ENCODE measurements around the gene VPS26C.

VPS26C gene

GRCh38 chr21:37197746-37198145 lies 69.4 kb downstream of the VPS26C start:
- H3K9me3 ChIP-seq (ENCODE audit: insufficient read depth, low read depth, low read length), result no peaks in the 10 kb centered on the region
- H3K27me3 ChIP-seq (ENCODE audit: insufficient read depth, low read length), result no peaks in the 10 kb centered on the region
- no peak overlapping the region for H3K9ac ChIP-seq (ENCODE audit: low read depth, low read length)
- WGBS, result 93% methylated on average over 4 of the region's 4 CpGs
- H3K36me3 ChIP-seq (ENCODE audit: insufficient read depth, low read length), result peaks cover 25% of the 10 kb centered on the region; the same call in 1 of the 2 replicates
- H3K4me1 ChIP-seq (ENCODE audit: insufficient read depth, low read length), result peaks cover 18% of the 10 kb centered on the region
- H3K4me3 ChIP-seq (ENCODE audit: low read length), result no peak overlapping the region
- no peak overlapping the region for H3K27ac ChIP-seq (ENCODE audit: low read depth, low read length)

GRCh38 chr21:37196847-37197246 lies 70.3 kb downstream of the VPS26C start:
- WGBS, result 94% methylated on average over 8 of the region's 8 CpGs
- H3K4me3 ChIP-seq (ENCODE audit: low read length), result no peak overlapping the region
- no peak overlapping the region for H3K27ac ChIP-seq (ENCODE audit: low read depth, low read length)
- peaks cover 11% of the 10 kb centered on the region for H3K4me1 ChIP-seq (ENCODE audit: insufficient read depth, low read length)
- H3K27me3 ChIP-seq (ENCODE audit: insufficient read depth, low read length), result no peaks in the 10 kb centered on the region
- peaks cover 27% of the 10 kb centered on the region; the same call in 1 of the 2 replicates for H3K36me3 ChIP-seq (ENCODE audit: insufficient read depth, low read length)
- H3K9ac ChIP-seq (ENCODE audit: low read depth, low read length), result no peak overlapping the region
- no peaks in the 10 kb centered on the region for H3K9me3 ChIP-seq (ENCODE audit: insufficient read depth, low read depth, low read length)

GRCh38 chr21:37195610-37196009 lies 71.5 kb downstream of the VPS26C start:
- peaks cover 31% of the 10 kb centered on the region; the same call in 1 of the 2 replicates for H3K36me3 ChIP-seq (ENCODE audit: insufficient read depth, low read length)
- no peak overlapping the region for H3K27ac ChIP-seq (ENCODE audit: low read depth, low read length)
- no peak overlapping the region for H3K4me3 ChIP-seq (ENCODE audit: low read length)
- no peaks in the 10 kb centered on the region for H3K9me3 ChIP-seq (ENCODE audit: insufficient read depth, low read depth, low read length)
- no peak overlapping the region for H3K9ac ChIP-seq (ENCODE audit: low read depth, low read length)
- no peaks in the 10 kb centered on the region for H3K27me3 ChIP-seq (ENCODE audit: insufficient read depth, low read length)
- H3K4me1 ChIP-seq (ENCODE audit: insufficient read depth, low read length), result peaks cover 10% of the 10 kb centered on the region
- 96% methylated on average over 15 of the region's 15 CpGs for WGBS

GRCh38 chr21:37195059-37195458 lies 72.1 kb downstream of the VPS26C start:
- Histone ChIP-seq H3K27ac (ENCODE audit: low read depth, low read length) (no peak overlapping the region), H3K4me3 (ENCODE audit: low read length) (no peak overlapping the region)
- WGBS, result 87% methylated on average over 3 of the region's 3 CpGs

GRCh38 chr21:37193676-37194075 lies 73.5 kb downstream of the VPS26C start:
- Histone ChIP-seq H3K4me3 (ENCODE audit: low read length) (no peak overlapping the region), H3K4me1 (ENCODE audit: insufficient read depth, low read length) (peaks cover 10% of the 10 kb centered on the region), H3K27ac (ENCODE audit: low read depth, low read length) (no peak overlapping the region), H3K36me3 (ENCODE audit: insufficient read depth, low read length) (peaks cover 35% of the 10 kb centered on the region; the same call in 1 of the 2 replicates), H3K9me3 (ENCODE audit: insufficient read depth, low read depth, low read length) (no peaks in the 10 kb centered on the region), H3K27me3 (ENCODE audit: insufficient read depth, low read length) (no peaks in the 10 kb centered on the region), H3K9ac (ENCODE audit: low read depth, low read length) (no peak overlapping the region)
- 85% methylated on average over 6 of the region's 6 CpGs for WGBS

More at GRCh38 chr21:37195059-37195458, 72.1 kb downstream of the VPS26C start:
- H3K27me3 ChIP-seq (ENCODE audit: insufficient read depth, low read length), result no peaks in the 10 kb centered on the region
- H3K4me1 ChIP-seq (ENCODE audit: insufficient read depth, low read length), result peaks cover 10% of the 10 kb centered on the region
- H3K36me3 ChIP-seq (ENCODE audit: insufficient read depth, low read length), result peaks cover 33% of the 10 kb centered on the region; the same call in 1 of the 2 replicates
- no peaks in the 10 kb centered on the region for H3K9me3 ChIP-seq (ENCODE audit: insufficient read depth, low read depth, low read length)
- no peak overlapping the region for H3K9ac ChIP-seq (ENCODE audit: low read depth, low read length)

- Histone ChIP-seq H3K9ac (ENCODE audit: low read depth, low read length) (no peak overlapping the region), H3K27me3 (ENCODE audit: insufficient read depth, low read length) (no peaks in the 10 kb centered on the region), H3K4me1 (ENCODE audit: insufficient read depth, low read length) (peaks cover 10% of the 10 kb centered on the region), H3K27ac (ENCODE audit: low read depth, low read length) (no peak overlapping the region), H3K9me3 (ENCODE audit: insufficient read depth, low read depth, low read length) (no peaks in the 10 kb centered on the region), H3K36me3 (ENCODE audit: insufficient read depth, low read length) (peaks cover 38% of the 10 kb centered on the region; the same call in 1 of the 2 replicates), H3K4me3 (ENCODE audit: low read length) (no peak overlapping the region)
- 15% methylated on average over 4 of the region's 4 CpGs for WGBS
Measured at GRCh38 chr21:37193006-37193405, 74.1 kb downstream of the VPS26C start.

GRCh38 chr21:37192019-37192418 lies 75.1 kb downstream of the VPS26C start:
- Histone ChIP-seq H3K9ac (ENCODE audit: low read depth, low read length) (no peak overlapping the region), H3K4me1 (ENCODE audit: insufficient read depth, low read length) (peaks cover 10% of the 10 kb centered on the region), H3K27ac (ENCODE audit: low read depth, low read length) (no peak overlapping the region), H3K36me3 (ENCODE audit: insufficient read depth, low read length) (peaks cover 44% of the 10 kb centered on the region; the same call in 1 of the 2 replicates), H3K9me3 (ENCODE audit: insufficient read depth, low read depth, low read length) (no peaks in the 10 kb centered on the region), H3K4me3 (ENCODE audit: low read length) (no peak overlapping the region), H3K27me3 (ENCODE audit: insufficient read depth, low read length) (no peaks in the 10 kb centered on the region)
- 97% methylated on average over 2 of the region's 2 CpGs for WGBS

- peaks cover 10% of the 10 kb centered on the region for H3K4me1 ChIP-seq (ENCODE audit: insufficient read depth, low read length)
- no peaks in the 10 kb centered on the region for H3K27me3 ChIP-seq (ENCODE audit: insufficient read depth, low read length)
- no peak overlapping the region for H3K27ac ChIP-seq (ENCODE audit: low read depth, low read length)
- H3K9me3 ChIP-seq (ENCODE audit: insufficient read depth, low read depth, low read length), result no peaks in the 10 kb centered on the region
- H3K4me3 ChIP-seq (ENCODE audit: low read length), result no peak overlapping the region
- peaks cover 54% of the 10 kb centered on the region; the same call in 1 of the 2 replicates for H3K36me3 ChIP-seq (ENCODE audit: insufficient read depth, low read length)
- no peak overlapping the region for H3K9ac ChIP-seq (ENCODE audit: low read depth, low read length)
- WGBS, result 100% methylated on average over 1 of the region's 1 CpG
Measured at GRCh38 chr21:37188825-37189224, 78.3 kb downstream of the VPS26C start.

- Histone ChIP-seq H3K9ac (ENCODE audit: low read depth, low read length) (no peak overlapping the region), H3K36me3 (ENCODE audit: insufficient read depth, low read length) (peaks cover 55% of the 10 kb centered on the region; the same call in 1 of the 2 replicates)
Measured at GRCh38 chr21:37186983-37187382, 80.2 kb downstream of the VPS26C start.

GRCh38 chr21:37184784-37185593 lies 82.1 kb downstream of the VPS26C start:
- Histone ChIP-seq H3K9me3 (ENCODE audit: insufficient read depth, low read depth, low read length) (peaks cover 2% of the 10 kb centered on the region; the same call in 1 of the 2 replicates), H3K4me1 (ENCODE audit: insufficient read depth, low read length) (no peaks in the 10 kb centered on the region), H3K27me3 (ENCODE audit: insufficient read depth, low read length) (no peaks in the 10 kb centered on the region), H3K4me3 (ENCODE audit: low read length) (no peak overlapping the region), H3K27ac (ENCODE audit: low read depth, low read length) (no peak overlapping the region), H3K36me3 (ENCODE audit: insufficient read depth, low read length) (peaks cover 43% of the 10 kb centered on the region; the same call in 1 of the 2 replicates), H3K9ac (ENCODE audit: low read depth, low read length) (no peak overlapping the region)
- WGBS, result 96% methylated on average over 9 of the region's 9 CpGs

More at GRCh38 chr21:37186983-37187382, 80.2 kb downstream of the VPS26C start:
- no peaks in the 10 kb centered on the region for H3K4me1 ChIP-seq (ENCODE audit: insufficient read depth, low read length)
- H3K9me3 ChIP-seq (ENCODE audit: insufficient read depth, low read depth, low read length), result no peaks in the 10 kb centered on the region
- no peak overlapping the region for H3K27ac ChIP-seq (ENCODE audit: low read depth, low read length)
- H3K4me3 ChIP-seq (ENCODE audit: low read length), result no peak overlapping the region
- H3K27me3 ChIP-seq (ENCODE audit: insufficient read depth, low read length), result no peaks in the 10 kb centered on the region
- 93% methylated on average over 2 of the region's 2 CpGs for WGBS

GRCh38 chr21:37183749-37184148 lies 83.4 kb downstream of the VPS26C start:
- Histone ChIP-seq H3K27me3 (ENCODE audit: insufficient read depth, low read length) (no peaks in the 10 kb centered on the region), H3K4me1 (ENCODE audit: insufficient read depth, low read length) (no peaks in the 10 kb centered on the region), H3K9ac (ENCODE audit: low read depth, low read length) (no peak overlapping the region), H3K4me3 (ENCODE audit: low read length) (no peak overlapping the region), H3K9me3 (ENCODE audit: insufficient read depth, low read depth, low read length) (peaks cover 3% of the 10 kb centered on the region; the same call in 1 of the 2 replicates), H3K27ac (ENCODE audit: low read depth, low read length) (no peak overlapping the region), H3K36me3 (ENCODE audit: insufficient read depth, low read length) (peaks cover 45% of the 10 kb centered on the region; the same call in 1 of the 2 replicates)
- 92% methylated on average over 3 of the region's 3 CpGs for WGBS

Measured in HUES64 (cell line).